ENCODE results near the gene GIMAP2. TPM values are rescaled to one million over a fixed set of nuclear protein-coding genes. Genes with fewer than 3 reads are reported as not detected.

The GIMAP2 gene
- total RNA-seq = 10 to 100 TPM in 1 of 2 donors, 1 to 10 TPM in 1; 6.6 to 16.1 TPM

GRCh38 chr7:150685219-150686029 lies at the start of gene GIMAP2:
GIMAP2 (plus strand) TSS chr7:150685706; CDS start chr7:150687060, 1,354 bp downstream.
- TF ChIP-seq, protein P1, sequence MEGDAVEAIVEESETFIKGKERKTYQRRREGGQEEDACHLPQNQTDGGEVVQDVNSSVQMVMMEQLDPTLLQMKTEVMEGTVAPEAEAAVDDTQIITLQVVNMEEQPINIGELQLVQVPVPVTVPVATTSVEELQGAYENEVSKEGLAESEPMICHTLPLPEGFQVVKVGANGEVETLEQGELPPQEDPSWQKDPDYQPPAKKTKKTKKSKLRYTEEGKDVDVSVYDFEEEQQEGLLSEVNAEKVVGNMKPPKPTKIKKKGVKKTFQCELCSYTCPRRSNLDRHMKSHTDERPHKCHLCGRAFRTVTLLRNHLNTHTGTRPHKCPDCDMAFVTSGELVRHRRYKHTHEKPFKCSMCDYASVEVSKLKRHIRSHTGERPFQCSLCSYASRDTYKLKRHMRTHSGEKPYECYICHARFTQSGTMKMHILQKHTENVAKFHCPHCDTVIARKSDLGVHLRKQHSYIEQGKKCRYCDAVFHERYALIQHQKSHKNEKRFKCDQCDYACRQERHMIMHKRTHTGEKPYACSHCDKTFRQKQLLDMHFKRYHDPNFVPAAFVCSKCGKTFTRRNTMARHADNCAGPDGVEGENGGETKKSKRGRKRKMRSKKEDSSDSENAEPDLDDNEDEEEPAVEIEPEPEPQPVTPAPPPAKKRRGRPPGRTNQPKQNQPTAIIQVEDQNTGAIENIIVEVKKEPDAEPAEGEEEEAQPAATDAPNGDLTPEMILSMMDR (IDR thresholded peaks at IDR 0.05) = no peak
- peak; percentile 53 for TF ChIP-seq POLR2AphosphoS5 (IDR thresholded peaks at IDR 0.05)
- TF ChIP-seq POLR2A (IDR thresholded peaks at IDR 0.05) = no peak
- Histone ChIP-seq H3K36me3 (no peaks in the 10 kb centered on the region), H3K27ac (peak within 1 kb of the TSS; percentile 61 to 81), H3K4me1 (replicated peaks) (no peaks in the 10 kb centered on the region), H3K4me3 (peak within 1 kb of the TSS; percentile 22 to 35), H3K27me3 (replicated peaks; ENCODE audit: insufficient read depth) (no peaks in the 10 kb centered on the region), H3K9me3 (no peaks in the 10 kb centered on the region)
- 8% methylated on average over 6 of the region's 6 CpGs for WGBS
- DNase-seq (ENCODE audit: low spot score) = peak; percentile 36
- intact Hi-C loops (cut with DNase I) = no loop called here

GRCh38 chr7:150641854-150642253 lies 43.7 kb upstream of the GIMAP2 start:
- Histone ChIP-seq H3K27ac (no peak overlapping the region), H3K4me1 (replicated peaks) (no peaks in the 10 kb centered on the region), H3K4me3 (no peak overlapping the region), H3K9me3 (no peaks in the 10 kb centered on the region), H3K27me3 (replicated peaks; ENCODE audit: insufficient read depth) (no peaks in the 10 kb centered on the region), H3K36me3 (no peaks in the 10 kb centered on the region)
- TF ChIP-seq, protein P1 (IDR thresholded peaks at IDR 0.05) = no peak
- TF ChIP-seq POLR2AphosphoS5 (IDR thresholded peaks at IDR 0.05) (no peak), POLR2A (IDR thresholded peaks at IDR 0.05) (no peak)
- intact Hi-C loops (cut with DNase I) = no loop called here
- DNase-seq (ENCODE audit: low spot score) = no peak

- H3K4me1 ChIP-seq (replicated peaks) = no peaks in the 10 kb centered on the region
- H3K27ac ChIP-seq = no peak overlapping the region
- DNase-seq (ENCODE audit: low spot score) = no peak
- no peaks in the 10 kb centered on the region for H3K27me3 ChIP-seq (replicated peaks; ENCODE audit: insufficient read depth)
- 99% methylated on average over 5 of the region's 5 CpGs for WGBS
- no peaks in the 10 kb centered on the region for H3K9me3 ChIP-seq
- intact Hi-C loops (cut with DNase I) = no loop called here
- no peaks in the 10 kb centered on the region for H3K36me3 ChIP-seq
- TF ChIP-seq POLR2AphosphoS5 (IDR thresholded peaks at IDR 0.05) (no peak), POLR2A (IDR thresholded peaks at IDR 0.05) (no peak)
- TF ChIP-seq, protein P1 (IDR thresholded peaks at IDR 0.05) = no peak
- no peak overlapping the region for H3K4me3 ChIP-seq
Measured at GRCh38 chr7:150642926-150643325, 42.6 kb upstream of the GIMAP2 start.

DNA sequence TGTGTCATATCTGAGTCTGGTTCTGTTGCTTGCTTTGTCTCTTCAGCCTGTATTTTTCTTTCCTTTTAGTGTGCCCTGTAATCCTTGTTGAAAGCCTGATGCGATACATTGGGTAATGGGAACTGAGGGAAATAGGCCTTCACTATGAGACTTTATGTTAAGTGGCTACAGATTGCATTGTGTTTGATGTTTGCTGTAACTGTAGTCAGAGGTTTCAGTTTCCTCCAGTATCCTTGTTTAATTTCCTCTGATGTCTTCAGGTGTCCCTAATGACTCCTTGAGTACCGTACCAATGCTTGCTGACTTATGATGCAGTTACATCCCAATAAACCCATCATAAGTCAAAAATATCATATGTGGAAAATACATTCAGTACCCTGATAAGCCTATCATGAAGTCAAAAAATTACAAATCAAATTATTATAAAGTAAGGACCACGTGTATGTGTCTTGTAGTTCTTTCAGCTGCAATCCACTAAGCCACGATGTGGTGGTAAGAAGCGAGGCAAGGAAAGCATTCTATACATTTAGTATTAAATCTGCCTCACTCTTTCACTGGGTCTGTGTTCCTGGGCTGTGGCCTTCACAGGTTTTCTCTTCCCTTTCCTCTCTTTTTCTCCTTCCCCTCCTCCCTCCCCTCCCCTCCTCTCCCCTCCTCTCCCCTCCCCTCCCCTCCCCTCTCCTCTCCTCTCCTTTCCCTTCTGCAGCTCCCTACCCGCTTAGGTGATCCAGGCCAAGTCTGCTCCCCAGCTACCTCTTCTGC lies 40.1 kb upstream of the GIMAP2 start:
- intact Hi-C loops (cut with DNase I) = no loop called here
- 85% methylated on average over 6 of the region's 6 CpGs for WGBS
- Histone ChIP-seq H3K36me3 (no peaks in the 10 kb centered on the region), H3K9me3 (no peaks in the 10 kb centered on the region), H3K27me3 (replicated peaks; ENCODE audit: insufficient read depth) (no peaks in the 10 kb centered on the region), H3K27ac (no peak overlapping the region), H3K4me3 (no peak overlapping the region), H3K4me1 (replicated peaks) (no peaks in the 10 kb centered on the region)
- no peak for DNase-seq (ENCODE audit: low spot score)
- TF ChIP-seq POLR2A (IDR thresholded peaks at IDR 0.05) (no peak), POLR2AphosphoS5 (IDR thresholded peaks at IDR 0.05) (no peak)
- TF ChIP-seq, protein P1 (IDR thresholded peaks at IDR 0.05) = no peak

All from prostate gland (tissue), 2 donors.